Ishikawa (cell line): ENCODE measurements around the gene MTCH2.

Experiments used
- CREB1 ChIP-seq: IDR thresholded peaks from 2 replicates; pipeline ENCODE4 v1.6.1; 2012; ENCODE audit warnings: low read depth
- EP300 ChIP-seq: IDR thresholded peaks from 2 replicates; pipeline ENCODE4 v1.6.1; 2012; ENCODE audit warnings: borderline replicate concordance
- FOXM1 ChIP-seq: IDR thresholded peaks from 2 replicates; pipeline ENCODE4 v1.6.1; 2012; ENCODE audit warnings: low read depth, borderline replicate concordance
- RAD21 ChIP-seq: IDR thresholded peaks from 2 replicates; pipeline ENCODE4 v1.6.1; 2012; ENCODE audit warnings: low read depth
- TCF12 ChIP-seq: IDR thresholded peaks from 2 replicates; pipeline ENCODE4 v1.6.1; 2012; ENCODE audit warnings: low read depth
- TEAD4 ChIP-seq: IDR thresholded peaks from 2 replicates; pipeline ENCODE4 v1.6.1; 2012
- YY1 ChIP-seq: IDR thresholded peaks from 2 replicates; pipeline ENCODE4 v1.6.1; 2012; ENCODE audit warnings: low read depth
- ZBTB7A ChIP-seq: IDR thresholded peaks from 2 replicates; pipeline ENCODE4 v1.6.1; 2012; ENCODE audit warnings: low read depth
- TF ChIP-seq, protein P1 (sequence below): IDR thresholded peaks from 2 replicates; pipeline ENCODE4 v1.6.1; 2012; ENCODE audit warnings: low read depth, mild to moderate bottlenecking

- TF ChIP-seq, protein P1, sequence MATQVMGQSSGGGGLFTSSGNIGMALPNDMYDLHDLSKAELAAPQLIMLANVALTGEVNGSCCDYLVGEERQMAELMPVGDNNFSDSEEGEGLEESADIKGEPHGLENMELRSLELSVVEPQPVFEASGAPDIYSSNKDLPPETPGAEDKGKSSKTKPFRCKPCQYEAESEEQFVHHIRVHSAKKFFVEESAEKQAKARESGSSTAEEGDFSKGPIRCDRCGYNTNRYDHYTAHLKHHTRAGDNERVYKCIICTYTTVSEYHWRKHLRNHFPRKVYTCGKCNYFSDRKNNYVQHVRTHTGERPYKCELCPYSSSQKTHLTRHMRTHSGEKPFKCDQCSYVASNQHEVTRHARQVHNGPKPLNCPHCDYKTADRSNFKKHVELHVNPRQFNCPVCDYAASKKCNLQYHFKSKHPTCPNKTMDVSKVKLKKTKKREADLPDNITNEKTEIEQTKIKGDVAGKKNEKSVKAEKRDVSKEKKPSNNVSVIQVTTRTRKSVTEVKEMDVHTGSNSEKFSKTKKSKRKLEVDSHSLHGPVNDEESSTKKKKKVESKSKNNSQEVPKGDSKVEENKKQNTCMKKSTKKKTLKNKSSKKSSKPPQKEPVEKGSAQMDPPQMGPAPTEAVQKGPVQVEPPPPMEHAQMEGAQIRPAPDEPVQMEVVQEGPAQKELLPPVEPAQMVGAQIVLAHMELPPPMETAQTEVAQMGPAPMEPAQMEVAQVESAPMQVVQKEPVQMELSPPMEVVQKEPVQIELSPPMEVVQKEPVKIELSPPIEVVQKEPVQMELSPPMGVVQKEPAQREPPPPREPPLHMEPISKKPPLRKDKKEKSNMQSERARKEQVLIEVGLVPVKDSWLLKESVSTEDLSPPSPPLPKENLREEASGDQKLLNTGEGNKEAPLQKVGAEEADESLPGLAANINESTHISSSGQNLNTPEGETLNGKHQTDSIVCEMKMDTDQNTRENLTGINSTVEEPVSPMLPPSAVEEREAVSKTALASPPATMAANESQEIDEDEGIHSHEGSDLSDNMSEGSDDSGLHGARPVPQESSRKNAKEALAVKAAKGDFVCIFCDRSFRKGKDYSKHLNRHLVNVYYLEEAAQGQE, result no peak
- no peak for TF ChIP-seq RAD21
- TF ChIP-seq EP300, result no peak
- no peak for TF ChIP-seq FOXM1
- TF ChIP-seq TEAD4, result no peak
- no peak for TF ChIP-seq YY1
- no peak for TF ChIP-seq CREB1
- no peak for TF ChIP-seq TCF12
- TF ChIP-seq ZBTB7A, result no peak
Measured at GRCh38 chr11:47661245-47661644, 18.9 kb upstream of the MTCH2 start.
